Sigmoid colon (tissue), 4 donors: ENCODE data around the gene ELAPOR1.

Experiments
- EP300 ChIP-seq, 4 donors: sonication (generic); formaldehyde crosslinking; IDR thresholded peaks; one replicate each; pipeline ENCODE4 v1.6.1; 2017; ENCODE audit warnings: antibody characterized with exemption in 4 of 4
- POLR2A ChIP-seq, 2 donors: fragments of 450-650 bp; IDR thresholded peaks; one replicate each; pipeline ENCODE4 v1.6.1; 2016; ENCODE audit warnings: antibody characterized with exemption in 2 of 2, mild to moderate bottlenecking in 2 of 2, moderate library complexity in 2 of 2
- TF ChIP-seq, protein P1 (sequence below), 4 experiments: fragments of 450-650 bp in 3 of 4; fragments of 200-600 bp in 1 of 4; IDR thresholded peaks; one replicate each; pipeline ENCODE4 v1.5.1; 2016 to 2019; ENCODE audit warnings: antibody characterized with exemption in 4 of 4, mild to moderate bottlenecking in 3 of 4, moderate library complexity in 2 of 4

DNA sequence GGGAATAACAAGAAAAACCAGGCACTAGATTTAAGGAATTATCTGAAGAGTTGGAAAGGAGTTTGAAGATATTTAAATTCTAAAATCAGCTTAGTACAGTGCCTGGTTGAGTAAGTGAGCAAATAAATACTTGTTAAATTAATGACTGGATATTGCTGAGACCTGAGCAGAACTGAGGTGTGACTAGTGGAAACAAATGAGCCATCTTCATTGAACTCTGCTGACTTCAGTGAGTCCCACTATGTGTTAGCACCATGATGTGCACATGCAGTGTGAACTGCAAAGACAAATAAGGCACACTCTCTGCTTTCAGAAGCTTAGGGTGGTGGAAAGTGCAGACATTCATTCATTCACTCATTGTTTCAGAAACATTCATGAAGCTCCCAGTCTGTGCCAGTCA, 48.7 kb downstream of the ELAPOR1 start:
- TF ChIP-seq POLR2A (IDR thresholded peaks at IDR 0.05), result no peak
- TF ChIP-seq, protein P1, sequence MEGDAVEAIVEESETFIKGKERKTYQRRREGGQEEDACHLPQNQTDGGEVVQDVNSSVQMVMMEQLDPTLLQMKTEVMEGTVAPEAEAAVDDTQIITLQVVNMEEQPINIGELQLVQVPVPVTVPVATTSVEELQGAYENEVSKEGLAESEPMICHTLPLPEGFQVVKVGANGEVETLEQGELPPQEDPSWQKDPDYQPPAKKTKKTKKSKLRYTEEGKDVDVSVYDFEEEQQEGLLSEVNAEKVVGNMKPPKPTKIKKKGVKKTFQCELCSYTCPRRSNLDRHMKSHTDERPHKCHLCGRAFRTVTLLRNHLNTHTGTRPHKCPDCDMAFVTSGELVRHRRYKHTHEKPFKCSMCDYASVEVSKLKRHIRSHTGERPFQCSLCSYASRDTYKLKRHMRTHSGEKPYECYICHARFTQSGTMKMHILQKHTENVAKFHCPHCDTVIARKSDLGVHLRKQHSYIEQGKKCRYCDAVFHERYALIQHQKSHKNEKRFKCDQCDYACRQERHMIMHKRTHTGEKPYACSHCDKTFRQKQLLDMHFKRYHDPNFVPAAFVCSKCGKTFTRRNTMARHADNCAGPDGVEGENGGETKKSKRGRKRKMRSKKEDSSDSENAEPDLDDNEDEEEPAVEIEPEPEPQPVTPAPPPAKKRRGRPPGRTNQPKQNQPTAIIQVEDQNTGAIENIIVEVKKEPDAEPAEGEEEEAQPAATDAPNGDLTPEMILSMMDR (IDR thresholded peaks at IDR 0.05), result no peak
- no peak for TF ChIP-seq EP300 (IDR thresholded peaks at IDR 0.05)
